NCI-H345 treated with DMSO at 0.1 percent for 48 hours (cell line): ENCODE results near the gene VMO1.
"Not testable (repeated sequence)": the region's sequence is repeated elsewhere in the genome, so short reads cannot be mapped to it uniquely, and the experiment has no call there.

Experiments used
- DNase-seq: peaks from one replicate; lab custom pipeline; 2025; ENCODE audit not compliant: unreplicated experiment; lab: John Stamatoyannopoulos, UW

The VMO1 gene, protein sequence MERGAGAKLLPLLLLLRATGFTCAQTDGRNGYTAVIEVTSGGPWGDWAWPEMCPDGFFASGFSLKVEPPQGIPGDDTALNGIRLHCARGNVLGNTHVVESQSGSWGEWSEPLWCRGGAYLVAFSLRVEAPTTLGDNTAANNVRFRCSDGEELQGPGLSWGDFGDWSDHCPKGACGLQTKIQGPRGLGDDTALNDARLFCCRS

DNA sequence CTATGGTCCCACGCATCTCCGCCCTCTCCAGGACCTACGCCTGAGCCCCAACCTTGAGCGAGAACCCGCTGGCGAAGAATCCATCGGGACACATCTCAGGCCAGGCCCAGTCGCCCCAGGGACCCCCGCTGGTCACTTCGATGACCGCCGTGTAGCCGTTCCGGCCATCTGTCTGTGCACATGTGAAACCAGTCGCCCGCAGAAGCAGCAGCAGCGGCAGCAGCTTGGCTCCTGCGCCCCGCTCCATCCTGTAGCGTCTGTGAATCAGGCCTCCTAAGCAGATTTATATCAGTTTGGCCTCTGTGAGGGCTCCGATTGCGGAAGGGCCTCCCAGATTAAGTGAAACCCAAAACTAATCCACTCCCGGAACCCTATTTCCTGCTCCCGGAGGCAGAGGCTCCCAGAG, at the start of gene VMO1:
Gene VMO1 (minus strand): TSS at position 259 of the 406 bp plus-strand sequence. CDS start 12 bp downstream, at position 247.
- DNase-seq, result no peak

DNA sequence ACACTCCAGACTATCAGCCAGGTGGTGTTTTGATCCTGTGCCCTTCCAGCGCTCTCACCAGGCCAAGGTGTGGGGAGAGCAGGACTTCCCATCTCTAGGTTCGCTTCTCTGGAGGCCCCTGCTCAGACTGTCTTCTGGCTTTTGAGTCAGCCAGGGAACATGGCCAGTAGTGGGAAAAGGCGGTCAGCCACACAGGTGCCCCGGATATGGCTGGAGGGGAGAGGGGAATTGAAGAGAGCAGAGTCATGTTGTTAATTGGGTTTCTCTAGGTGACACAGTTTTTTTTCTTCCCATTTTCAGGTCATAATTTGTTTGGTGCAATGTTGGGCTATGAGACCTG, 48.5 kb upstream of the VMO1 start:
- DNase-seq, result no peak

DNA sequence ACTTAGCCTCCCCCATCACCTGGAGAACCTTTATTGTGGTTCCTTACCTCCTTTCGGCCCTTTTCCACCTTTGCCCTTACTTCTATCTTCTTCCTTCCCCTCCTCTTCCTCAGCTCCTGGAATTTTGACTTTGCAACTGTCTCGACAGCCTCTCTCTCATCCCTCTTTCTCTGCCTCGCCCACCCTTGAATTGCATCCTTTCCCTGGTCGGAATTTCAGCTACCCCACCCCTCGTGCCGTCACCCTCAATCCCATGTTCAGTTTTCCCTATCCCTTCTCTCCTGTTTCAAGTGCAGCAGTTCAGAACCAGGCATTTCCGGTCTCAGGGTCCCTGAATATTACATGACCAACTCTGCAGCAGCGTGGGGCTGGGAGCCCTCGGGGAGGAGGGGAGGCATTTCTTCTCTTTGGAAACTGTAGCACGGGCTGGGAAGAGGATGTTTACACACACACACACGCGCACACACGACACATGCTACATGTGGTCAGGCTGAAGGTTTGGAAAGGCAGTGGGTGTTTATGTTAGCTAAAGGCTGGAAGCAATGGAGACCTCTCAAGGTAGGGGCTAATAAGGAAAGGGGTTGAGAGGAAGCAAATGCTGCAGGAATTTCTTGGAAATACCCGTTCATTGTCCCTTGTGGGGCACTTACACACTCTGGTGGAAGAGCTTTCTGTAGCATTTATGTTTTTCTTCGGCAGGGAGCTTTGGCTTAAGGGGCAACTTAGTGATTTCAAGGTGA, 47.9 kb upstream of the VMO1 start:
- no peak for DNase-seq

DNA sequence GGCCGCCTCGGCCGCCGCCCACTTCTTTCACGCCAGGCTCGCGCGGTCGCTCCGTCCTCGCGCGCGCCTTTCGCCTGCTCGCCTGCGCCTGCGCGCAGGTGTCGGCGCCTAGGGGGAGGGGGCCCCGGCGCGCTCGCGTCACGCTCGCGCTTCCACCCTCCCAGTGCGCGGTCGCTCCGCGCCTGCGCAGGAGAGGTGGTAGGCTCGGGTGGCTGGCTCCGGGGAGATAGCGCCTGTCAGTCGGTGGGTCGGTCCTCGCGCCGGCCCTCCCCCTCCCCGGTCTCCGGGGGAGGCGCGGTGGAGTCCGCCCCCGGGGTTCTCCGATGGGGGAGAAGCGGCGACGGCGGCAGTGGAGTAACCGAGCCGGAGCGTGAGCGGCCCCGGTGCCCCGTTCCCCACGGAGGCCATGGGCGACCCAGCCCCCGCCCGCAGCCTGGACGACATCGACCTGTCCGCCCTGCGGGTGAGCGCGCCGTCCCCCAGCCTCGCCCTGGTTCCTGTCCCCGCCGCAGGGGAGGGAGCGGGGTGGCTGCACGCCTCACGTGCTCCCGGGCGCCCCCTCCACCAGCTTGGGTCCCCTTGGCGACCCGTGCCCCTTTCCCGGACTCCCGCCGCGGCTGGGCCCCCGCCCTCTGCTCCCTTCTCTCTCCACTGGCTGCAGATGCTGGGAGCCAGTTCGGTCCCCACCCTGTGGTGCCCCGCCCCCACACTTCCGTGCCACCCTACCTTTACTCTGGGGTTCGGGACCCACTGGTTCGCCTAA, 47.2 kb upstream of the VMO1 start, which contains the start of gene MINK1:
Gene MINK1 (plus strand): TSS at position 163 of the 763 bp plus-strand sequence. CDS start 244 bp downstream, at position 407.
- peak; percentile 72 for DNase-seq

DNA sequence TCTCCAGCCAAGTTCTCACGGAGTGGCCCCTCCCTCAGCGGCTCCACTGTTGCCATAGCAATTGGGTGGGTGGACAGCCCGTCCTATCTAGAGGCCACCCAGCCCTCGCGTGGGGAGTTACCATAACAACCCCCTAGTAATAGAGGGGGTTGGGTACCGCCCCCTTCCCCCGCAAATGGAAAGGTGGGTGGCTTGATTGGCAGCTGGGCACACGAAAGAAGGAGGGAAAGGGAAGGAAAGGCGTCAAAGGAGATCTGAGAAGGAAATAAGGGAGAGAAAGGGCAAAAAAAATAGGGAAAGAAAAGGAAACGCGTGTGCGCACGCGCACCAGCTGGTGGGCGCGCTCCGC, 46.6 kb upstream of the VMO1 start:
- not testable (repeated sequence) for DNase-seq

DNA sequence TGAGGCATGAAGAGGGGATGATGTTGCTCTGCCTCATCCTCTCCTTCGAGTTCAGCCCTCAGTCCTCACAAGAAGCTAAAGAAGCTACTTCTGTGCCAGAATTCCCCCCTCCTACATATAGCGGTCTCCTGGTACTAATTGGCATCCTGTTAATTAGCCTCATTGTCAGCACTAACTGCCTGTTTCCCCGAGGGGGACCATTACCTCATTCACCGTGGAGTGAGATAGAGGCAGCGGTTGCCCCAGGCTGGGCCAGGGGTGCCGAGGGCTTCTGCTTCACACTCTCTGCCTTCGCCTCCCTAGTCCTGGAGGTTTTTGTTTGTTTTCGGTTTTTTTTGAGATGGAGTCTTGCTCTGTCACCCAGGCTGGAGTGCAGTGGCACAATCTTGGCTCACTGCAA, 41.2 kb upstream of the VMO1 start:
- no peak for DNase-seq

DNA sequence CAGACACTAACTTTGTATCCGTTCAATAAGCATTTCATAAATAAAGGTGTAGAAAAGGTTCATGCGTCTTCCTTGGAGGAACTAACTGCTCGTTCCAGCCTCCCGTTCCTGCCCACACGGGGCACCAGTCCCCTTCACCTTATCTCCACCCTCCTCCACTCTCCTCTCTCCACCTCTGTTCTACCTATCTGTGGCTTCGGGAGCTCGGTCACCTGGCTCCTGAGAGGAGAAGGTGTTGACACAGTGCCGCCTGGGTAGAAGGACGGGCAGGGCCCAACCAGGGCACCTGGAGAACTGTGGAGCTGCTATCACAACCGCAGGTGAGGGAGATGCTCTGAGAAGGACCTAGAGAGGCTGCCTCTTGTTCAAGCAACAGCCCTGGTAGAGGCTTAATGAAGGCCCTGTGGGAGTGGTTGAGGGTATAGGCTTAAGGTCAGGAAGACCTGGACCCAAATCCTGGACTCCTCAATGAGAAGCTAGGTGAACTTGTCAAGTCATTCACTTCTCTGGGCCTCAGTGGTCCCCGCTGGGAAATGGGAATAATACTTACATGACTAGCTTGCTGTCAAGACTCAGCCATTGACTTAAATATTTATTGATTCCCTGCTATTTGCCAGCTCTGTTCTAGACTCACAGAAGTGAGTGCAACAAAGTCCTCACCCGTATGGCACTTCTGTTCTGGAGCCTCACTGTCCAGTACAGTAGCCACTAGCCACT, 37.4 kb upstream of the VMO1 start:
- no peak for DNase-seq

DNA sequence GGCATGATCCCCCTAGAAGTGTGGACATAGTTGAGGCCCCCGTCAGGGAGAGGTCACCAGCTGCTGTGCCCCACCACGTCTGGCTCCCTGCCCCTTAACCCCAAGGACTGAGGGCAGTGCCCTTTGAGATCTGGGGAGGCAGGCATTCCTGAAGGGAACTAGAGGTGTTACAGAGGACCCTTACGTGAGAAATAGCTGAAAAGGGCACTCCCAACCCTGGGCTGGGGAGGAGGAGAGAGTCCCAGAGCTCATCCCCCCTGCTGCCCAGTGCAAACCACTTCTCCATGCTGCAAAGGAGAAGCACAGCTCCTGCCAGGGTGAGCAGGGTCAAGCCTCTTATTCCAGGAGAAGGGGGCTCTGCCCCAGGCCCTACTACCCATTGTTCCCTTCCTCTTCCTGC, 36.7 kb upstream of the VMO1 start:
- no peak for DNase-seq

DNA sequence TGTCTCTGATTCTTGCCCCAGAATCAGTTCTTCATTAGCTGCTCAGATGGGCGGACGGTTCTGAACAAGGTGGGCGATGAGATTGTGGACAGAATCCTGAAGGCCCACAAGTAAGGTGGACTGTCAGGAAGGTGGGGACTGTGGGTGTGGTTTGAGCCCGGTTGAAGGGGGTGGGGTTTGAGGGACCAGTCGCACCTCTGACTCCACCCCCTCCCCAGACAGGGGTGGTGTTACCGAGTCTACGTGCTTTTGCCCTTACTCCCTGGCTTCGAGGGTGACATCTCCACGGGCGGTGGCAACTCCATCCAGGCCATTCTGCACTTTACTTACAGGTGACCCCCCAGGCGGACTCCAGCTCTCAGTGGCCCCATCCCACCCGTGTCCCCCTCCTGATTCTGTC, 32.1 kb upstream of the VMO1 start:
- DNase-seq, result no peak

DNA sequence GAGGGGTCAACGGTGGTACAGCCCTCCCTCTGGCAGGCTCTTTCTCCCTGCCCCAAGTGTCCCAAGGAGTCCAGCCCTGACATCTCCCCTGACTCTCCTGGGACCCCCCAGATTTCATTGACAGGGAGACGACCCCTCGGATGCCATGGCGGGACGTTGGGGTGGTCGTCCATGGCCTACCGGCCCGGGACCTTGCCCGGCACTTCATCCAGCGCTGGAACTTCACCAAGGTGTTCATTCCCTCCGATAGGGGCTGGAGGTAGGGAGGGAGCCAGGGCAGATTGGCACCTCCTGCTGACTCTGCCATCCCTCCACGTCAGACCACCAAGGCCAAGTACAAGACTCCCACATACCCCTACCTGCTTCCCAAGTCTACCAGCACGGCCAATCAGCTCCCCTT, 30.7 kb upstream of the VMO1 start:
- DNase-seq, result no peak

DNA sequence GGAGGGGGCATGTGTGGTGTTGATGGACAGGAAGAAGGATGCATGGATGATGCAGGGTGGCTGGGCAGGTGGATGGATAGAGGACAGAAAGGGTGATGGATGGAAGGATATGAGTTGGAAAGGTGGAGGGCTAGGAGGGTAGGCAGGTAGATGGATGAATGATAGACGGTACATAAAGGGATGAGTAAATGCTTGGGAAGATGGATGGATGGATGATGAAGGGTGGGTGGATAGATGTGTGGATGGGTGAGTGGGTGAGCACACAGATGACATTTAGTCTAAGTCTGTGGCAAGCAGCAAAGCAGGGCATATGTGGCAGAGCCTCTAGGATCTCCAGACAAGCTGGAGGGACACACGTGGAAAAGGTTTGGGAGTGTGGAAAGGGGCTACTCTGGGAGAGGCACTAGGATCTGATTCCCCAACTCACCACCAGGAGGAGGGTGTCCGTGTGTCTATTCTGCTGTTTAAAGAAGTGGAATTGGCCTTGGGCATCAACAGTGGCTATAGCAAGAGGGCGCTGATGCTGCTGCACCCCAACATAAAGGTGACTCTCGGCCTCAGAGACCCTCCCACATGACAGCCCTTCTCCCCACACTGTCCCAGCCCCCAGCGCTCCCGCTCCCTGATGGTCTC, 29.0 kb upstream of the VMO1 start:
- no peak for DNase-seq

DNA sequence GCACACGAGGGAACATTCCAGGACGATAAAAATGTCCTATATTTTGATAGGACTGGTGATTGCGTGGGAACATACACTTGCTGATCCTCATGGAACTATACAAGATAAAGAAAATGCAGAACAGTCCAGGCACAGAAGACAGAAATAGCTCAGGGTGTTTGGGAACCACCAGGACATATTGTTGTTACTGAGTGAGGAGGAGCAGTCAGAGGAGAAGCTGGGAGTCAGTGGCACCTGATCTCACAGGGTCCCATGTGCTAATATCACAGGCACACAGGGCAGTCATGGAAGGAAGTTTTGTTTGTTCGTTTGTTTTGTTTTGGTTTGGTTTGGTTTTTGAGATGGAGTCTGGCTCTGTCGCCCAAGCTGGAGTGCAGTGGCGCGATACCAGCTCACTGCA, 26.5 kb upstream of the VMO1 start:
- DNase-seq, result no peak

DNA sequence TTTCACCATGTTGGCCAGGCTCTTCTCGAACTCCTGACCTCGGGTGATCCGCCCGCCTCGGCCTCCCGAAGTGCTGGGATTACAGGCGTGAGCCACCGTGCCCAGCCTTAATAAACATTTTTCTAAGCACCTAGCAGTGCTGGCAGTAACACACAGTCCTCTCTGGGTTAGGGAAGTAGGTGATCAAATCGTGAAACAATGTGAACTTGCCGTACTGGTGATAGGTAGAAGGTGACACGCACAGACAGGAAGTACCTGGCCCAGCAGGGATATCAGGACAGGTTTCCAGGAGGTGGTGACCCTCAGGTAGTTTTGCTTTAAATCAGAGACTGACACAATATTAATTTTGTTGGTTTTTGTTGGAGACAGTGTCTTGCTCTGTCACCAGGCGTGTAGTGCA, 25.3 kb upstream of the VMO1 start:
- DNase-seq, result no peak

DNA sequence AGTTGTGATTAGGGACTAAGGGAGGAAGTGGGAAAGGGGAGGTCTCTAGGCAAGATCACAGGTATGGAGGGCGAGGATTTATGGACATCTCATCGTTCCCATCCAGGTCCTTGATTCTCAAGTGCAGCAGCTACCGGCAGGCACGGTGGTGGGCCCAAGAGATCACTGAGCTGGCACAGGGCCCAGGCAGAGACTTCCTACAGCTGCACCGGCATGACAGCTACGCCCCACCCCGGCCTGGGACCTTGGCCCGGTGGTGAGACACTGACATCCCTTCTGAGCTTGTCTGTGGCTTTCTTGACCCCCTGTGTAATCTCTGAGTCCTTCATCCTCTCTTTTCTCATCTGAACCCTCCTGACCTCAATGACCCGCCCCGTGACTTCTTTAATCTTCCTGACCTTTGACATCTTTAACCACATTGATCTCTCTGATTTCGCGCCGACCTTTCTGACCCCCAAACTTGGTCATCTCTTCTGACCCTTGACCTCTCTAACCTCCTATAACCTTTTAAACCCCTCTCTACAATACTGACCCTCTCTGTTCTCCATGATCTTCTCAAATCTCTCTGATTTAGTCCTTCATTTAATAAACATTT, 24.6 kb upstream of the VMO1 start:
- DNase-seq, result no peak

DNA sequence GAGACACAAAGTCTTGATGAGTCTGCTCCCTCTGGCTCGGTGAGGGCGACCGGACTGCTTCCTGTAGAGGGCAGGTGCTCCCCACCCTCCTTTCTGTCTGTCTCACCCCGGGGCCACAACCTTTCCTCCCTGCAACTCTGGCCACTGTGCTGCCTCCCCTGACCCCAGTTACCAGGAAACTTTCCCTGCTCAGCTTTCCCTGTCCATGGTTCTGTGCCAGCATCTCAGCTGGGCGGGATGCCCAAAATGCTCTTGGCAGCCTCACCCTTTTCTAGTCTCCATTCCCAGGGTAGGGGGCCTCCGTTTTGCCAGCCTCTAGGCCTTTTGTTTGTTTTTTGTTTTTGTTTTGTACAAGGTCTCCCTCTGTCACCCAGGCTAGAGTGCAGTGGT, 22.2 kb upstream of the VMO1 start:
- DNase-seq, result no peak

DNA sequence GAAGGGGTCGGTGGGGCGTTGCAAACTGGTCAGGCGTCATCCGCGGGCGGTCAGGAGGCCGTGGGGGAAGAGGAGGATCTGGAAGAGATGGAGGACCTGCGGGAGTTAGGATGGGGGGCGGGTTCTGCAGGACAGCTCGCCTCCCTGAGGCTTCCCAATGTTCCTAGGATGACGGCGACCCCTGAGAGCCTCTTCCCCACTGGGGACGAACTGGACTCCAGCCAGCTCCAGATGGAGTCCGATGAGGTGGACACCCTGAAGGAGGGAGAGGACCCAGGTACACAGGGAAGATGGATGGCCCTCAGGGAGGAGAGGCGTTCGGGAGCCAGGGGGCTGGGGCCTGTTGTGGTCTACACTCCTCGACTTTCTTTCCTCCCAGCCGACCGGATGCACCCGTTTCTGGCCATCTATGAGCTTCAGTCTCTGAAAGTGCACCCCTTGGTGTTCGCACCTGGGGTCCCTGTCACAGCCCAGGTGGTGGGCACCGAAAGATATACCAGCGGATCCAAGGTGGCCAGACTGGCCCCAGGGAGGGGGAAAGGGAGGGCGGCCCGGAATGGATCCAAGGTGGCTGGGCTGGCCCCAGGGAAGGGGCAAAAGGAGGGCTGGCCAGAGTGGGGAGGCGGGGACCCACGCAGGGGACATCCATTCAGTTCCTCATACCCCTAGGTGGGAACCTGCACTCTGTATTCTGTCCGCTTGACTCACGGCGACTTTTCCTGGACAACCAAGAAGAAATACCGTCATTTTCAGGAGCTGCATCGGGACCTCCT, 21.6 kb upstream of the VMO1 start:
- DNase-seq, result no peak

DNA sequence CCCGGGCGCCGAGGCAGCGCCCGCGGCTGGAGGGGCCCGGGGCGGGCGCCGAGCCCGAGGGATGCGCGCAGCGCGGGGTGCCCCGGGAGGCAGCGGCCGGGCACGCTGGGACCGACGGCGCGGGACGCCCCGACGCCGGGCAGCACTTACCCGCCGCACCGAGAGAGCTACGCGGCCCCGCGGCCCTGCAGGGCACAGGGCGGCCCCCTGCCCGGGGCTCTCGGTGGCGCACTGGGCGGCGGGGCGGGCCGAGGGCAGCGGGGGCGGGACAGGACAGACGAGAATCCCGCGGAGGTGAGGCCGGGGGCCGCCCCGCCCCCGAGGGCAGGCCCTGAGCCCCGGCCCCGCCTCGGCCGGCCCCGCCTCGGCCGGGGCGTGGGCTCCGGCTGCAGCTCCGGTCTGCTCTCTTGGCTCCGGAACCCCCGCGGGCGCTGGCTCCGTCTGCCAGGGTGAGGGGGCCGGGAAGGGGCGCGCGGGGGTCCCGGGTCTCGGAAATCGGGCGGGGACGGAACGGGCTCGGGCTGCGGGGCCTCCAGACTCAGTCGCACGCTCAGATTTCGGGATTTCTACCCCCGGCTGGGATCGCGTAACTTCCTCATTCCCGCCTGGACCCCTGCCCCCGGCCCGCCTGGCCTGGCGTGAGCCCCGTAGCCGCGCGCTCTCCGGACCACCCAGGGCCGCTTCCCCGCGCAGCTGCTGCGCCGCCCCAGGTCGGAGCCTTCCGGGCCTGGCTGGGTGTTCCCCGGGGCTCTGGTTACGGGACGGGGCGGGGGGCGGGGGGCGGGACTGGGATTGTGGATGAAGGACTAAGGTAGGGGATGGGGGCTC, 20.8 kb upstream of the VMO1 start, which contains the start of gene PLD2:
Gene PLD2 (plus strand): TSS at position 376 of the 828 bp plus-strand sequence. CDS start 621 bp downstream, outside the sequence.
- DNase-seq, result peak; percentile 30

DNA sequence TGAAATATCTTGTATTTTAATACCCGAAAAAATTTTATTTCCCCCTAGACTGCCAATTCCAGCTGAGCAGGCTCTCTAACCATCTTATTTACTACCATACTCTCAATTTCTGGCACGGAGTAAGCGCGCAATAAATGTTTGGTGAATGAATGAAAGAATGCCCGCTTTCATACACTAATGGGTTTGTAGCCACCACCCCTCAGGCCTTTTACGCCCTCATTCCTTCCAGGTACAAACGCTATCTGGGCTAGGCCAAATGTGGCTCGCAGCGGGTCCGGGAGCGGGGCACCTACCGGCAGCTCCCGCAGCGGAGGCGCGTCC, 20.3 kb upstream of the VMO1 start:
- no peak for DNase-seq

DNA sequence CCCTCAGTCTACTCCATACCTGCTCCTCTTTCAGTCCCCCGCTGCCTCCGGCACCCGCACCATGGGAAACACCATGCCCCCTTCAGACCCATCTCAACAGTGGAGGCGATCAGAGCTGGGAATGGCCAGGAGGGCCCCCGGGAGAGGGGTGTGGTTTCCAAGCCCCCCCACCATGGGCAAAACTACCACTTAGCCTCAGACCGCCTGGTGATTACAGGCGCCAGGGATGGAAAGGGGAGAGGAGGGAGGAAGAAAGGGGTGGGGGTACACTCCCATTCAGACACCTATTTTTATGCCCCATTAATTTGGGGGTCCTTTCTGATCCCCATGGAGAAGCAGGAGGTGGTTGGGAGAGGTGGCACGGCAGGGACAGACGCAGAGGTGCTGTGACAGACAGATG, 16.1 kb upstream of the VMO1 start, which contains the start of gene C17orf114:
Gene C17orf114 (minus strand): TSS at position 101 of the 400 bp plus-strand sequence.
- DNase-seq, result no peak
